ENCODE results near the gene CD300H. TPM values are rescaled to one million over a fixed set of nuclear protein-coding genes. Genes with fewer than 3 reads are reported as not detected.
A peak's percentile ranks its signal among the peaks of the same experiment; 100 is the strongest.

The CD300H gene
- polyA plus RNA-seq, 3 donors, result 57.9 to 148 (median 84.7) TPM

- TF ChIP-seq, protein P1, sequence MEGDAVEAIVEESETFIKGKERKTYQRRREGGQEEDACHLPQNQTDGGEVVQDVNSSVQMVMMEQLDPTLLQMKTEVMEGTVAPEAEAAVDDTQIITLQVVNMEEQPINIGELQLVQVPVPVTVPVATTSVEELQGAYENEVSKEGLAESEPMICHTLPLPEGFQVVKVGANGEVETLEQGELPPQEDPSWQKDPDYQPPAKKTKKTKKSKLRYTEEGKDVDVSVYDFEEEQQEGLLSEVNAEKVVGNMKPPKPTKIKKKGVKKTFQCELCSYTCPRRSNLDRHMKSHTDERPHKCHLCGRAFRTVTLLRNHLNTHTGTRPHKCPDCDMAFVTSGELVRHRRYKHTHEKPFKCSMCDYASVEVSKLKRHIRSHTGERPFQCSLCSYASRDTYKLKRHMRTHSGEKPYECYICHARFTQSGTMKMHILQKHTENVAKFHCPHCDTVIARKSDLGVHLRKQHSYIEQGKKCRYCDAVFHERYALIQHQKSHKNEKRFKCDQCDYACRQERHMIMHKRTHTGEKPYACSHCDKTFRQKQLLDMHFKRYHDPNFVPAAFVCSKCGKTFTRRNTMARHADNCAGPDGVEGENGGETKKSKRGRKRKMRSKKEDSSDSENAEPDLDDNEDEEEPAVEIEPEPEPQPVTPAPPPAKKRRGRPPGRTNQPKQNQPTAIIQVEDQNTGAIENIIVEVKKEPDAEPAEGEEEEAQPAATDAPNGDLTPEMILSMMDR (IDR thresholded peaks at IDR 0.05), result peak; percentile 82
- H3K4me1 ChIP-seq (ENCODE audit: control insufficient read depth in 1 of 2, insufficient read depth in 2 of 2, low read length in 2 of 2), result peaks cover 75 to 87% of the 10 kb centered on the region in 2 donors
- peaks cover 0 to 29% of the 10 kb centered on the region in 2 donors for H3K36me3 ChIP-seq (replicated peaks in 1 of 2; ENCODE audit: control insufficient read depth in 1 of 2, insufficient read depth in 2 of 2, low read length in 2 of 2)
- peaks cover 29% of the 10 kb centered on the region for H4K20me1 ChIP-seq (ENCODE audit: insufficient read depth, low read length)
- H3K9me3 ChIP-seq (replicated peaks in 1 of 2; ENCODE audit: control insufficient read depth in 1 of 2, insufficient read depth in 1 of 2, low read length in 2 of 2), result no peaks in the 10 kb centered on the region
- H3K27me3 Mint-ChIP-seq (ENCODE audit: low read depth in 3 of 3), result peaks cover 3 to 9% (median 4%) of the 10 kb centered on the region in 3 donors
- intact Hi-C loops (cut with micrococcal nuclease), result loop anchor here in 1 of 2 donors (5.0 to 10.0 kb wide), 2 partner anchors 81 to 169 kb away; partner anchors contain the start of gene RAB37
- H3K9ac ChIP-seq (ENCODE audit: insufficient read depth, low read length, poor library complexity, severe bottlenecking), result peak overlapping the region; percentile 46
- peaks cover 10 to 30% of the 10 kb centered on the region in 2 donors for H3K36me3 Mint-ChIP-seq
- WGBS (ENCODE audit: insufficient coverage), result 34% methylated on average over 7 of the region's 9 CpGs
- DNase-seq, result peak in 2 of 3 donors; percentile 58 to 59
- peak overlapping the region; percentile 41 for H2AFZ ChIP-seq (ENCODE audit: insufficient read depth, low read depth, low read length, poor library complexity, severe bottlenecking)
- peak overlapping the region; percentile 73 to 91 for H3K4me3 Mint-ChIP-seq
- H3K4me3 ChIP-seq (replicated peaks in 1 of 3; ENCODE audit: low read depth in 2 of 3, low read length in 3 of 3), result peak overlapping the region in 2 of 3 experiments; percentile 37 to 79
- H3K4me1 Mint-ChIP-seq, result peaks cover 64% of the 10 kb centered on the region
- peak overlapping the region; percentile 14 to 95 (median 86) for H3K27ac Mint-ChIP-seq
- H3K27ac ChIP-seq (ENCODE audit: low read depth in 1 of 2, low read length in 2 of 2), result peak overlapping the region; percentile 26 to 82
- peaks cover 0 to 3% (median 0%) of the 10 kb centered on the region in 7 donors for H3K9me3 Mint-ChIP-seq
- H3K4me2 ChIP-seq (replicated peaks; ENCODE audit: extremely low read depth, low read length, poor library complexity, severe bottlenecking), result peak overlapping the region; percentile 81
- no peaks in the 10 kb centered on the region for H3K27me3 ChIP-seq (ENCODE audit: control insufficient read depth in 2 of 2, insufficient read depth in 2 of 2, low read length in 2 of 2)
- H3K79me2 ChIP-seq (ENCODE audit: insufficient read depth, low read length), result no peaks in the 10 kb centered on the region
Measured at GRCh38 chr17:74566132-74566753, 1.1 kb downstream of the CD300H start.

DNA sequence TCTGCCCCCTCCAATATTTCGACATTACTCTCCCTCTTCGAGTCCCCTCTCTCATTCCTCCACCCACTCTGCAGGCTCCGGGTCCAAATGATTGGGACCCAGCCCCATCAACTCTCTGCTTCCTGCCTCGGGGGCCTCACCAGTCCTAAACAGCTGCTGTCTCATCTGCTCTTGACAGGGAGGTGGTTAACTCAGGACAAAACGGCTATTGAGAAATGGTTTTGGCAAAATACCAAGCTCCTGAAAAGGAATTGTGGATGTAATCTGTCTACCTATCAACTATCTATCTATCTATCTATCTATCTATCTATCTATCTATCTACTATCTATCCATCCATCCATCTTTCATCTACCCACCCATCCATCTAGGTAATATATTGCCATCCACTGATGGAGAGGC, 2.2 kb downstream of the CD300H start:
- peaks cover 0 to 35% of the 10 kb centered on the region in 2 donors for H3K36me3 ChIP-seq (replicated peaks in 1 of 2; ENCODE audit: control insufficient read depth in 1 of 2, insufficient read depth in 2 of 2, low read length in 2 of 2)
- peak overlapping the region; percentile 48 to 83 for H3K4me3 Mint-ChIP-seq
- DNase-seq, result no peak
- peak overlapping the region in 1 of 3 experiments; percentile 55 for H3K4me3 ChIP-seq (replicated peaks in 1 of 3; ENCODE audit: low read depth in 2 of 3, low read length in 3 of 3)
- H3K27ac Mint-ChIP-seq, result peak overlapping the region in 2 of 7 donors; percentile 68 to 74
- peaks cover 66 to 85% of the 10 kb centered on the region in 2 donors for H3K4me1 ChIP-seq (ENCODE audit: control insufficient read depth in 1 of 2, insufficient read depth in 2 of 2, low read length in 2 of 2)
- 67% methylated on average over 1 of the region's 5 CpGs for WGBS (ENCODE audit: insufficient coverage)
- H4K20me1 ChIP-seq (ENCODE audit: insufficient read depth, low read length), result peaks cover 31% of the 10 kb centered on the region
- peaks cover 3 to 10% (median 4%) of the 10 kb centered on the region in 3 donors for H3K27me3 Mint-ChIP-seq (ENCODE audit: low read depth in 3 of 3)
- H3K27ac ChIP-seq (ENCODE audit: low read depth in 1 of 2, low read length in 2 of 2), result no peak overlapping the region
- intact Hi-C loops (cut with micrococcal nuclease), result loop anchor here in 1 of 2 donors (5.0 to 10.0 kb wide), 2 partner anchors 82 to 170 kb away; partner anchors contain the start of gene RAB37
- H3K9me3 Mint-ChIP-seq, result peaks cover 0 to 3% (median 0%) of the 10 kb centered on the region in 7 donors
- H3K9ac ChIP-seq (ENCODE audit: insufficient read depth, low read length, poor library complexity, severe bottlenecking), result no peak overlapping the region
- H3K36me3 Mint-ChIP-seq, result peaks cover 10 to 41% of the 10 kb centered on the region in 2 donors
- no peak overlapping the region for H2AFZ ChIP-seq (ENCODE audit: insufficient read depth, low read depth, low read length, poor library complexity, severe bottlenecking)
- peak overlapping the region; percentile 42 for H3K4me2 ChIP-seq (replicated peaks; ENCODE audit: extremely low read depth, low read length, poor library complexity, severe bottlenecking)
- H3K9me3 ChIP-seq (replicated peaks in 1 of 2; ENCODE audit: control insufficient read depth in 1 of 2, insufficient read depth in 1 of 2, low read length in 2 of 2), result no peaks in the 10 kb centered on the region
- no peaks in the 10 kb centered on the region for H3K27me3 ChIP-seq (ENCODE audit: control insufficient read depth in 2 of 2, insufficient read depth in 2 of 2, low read length in 2 of 2)
- peaks cover 55% of the 10 kb centered on the region for H3K4me1 Mint-ChIP-seq
- H3K79me2 ChIP-seq (ENCODE audit: insufficient read depth, low read length), result no peaks in the 10 kb centered on the region
- TF ChIP-seq, protein P1 (IDR thresholded peaks at IDR 0.05), result no peak
